Colonic mucosa (tissue), 4 donors: Measurements from ENCODE around the gene PTPRM. TPM values are rescaled to one million over a fixed set of nuclear protein-coding genes. Genes with fewer than 3 reads are reported as not detected.

Experiments used
- DNase-seq: peaks from one replicate; pipeline ENCODE4 v3.0.0-alpha.2; 2020
- H3K27ac ChIP-seq: fragments of 200-600 bp; one replicate; pipeline ENCODE4 v1.8.0; 2021
- H3K27me3 ChIP-seq: fragments of 200-600 bp; one replicate; pipeline ENCODE4 v1.8.0; 2021
- H3K36me3 ChIP-seq: fragments of 200-600 bp; one replicate; pipeline ENCODE4 v1.8.0; 2021
- H3K4me1 ChIP-seq: fragments of 200-600 bp; one replicate; pipeline ENCODE4 v1.8.0; 2021; ENCODE audit warnings: mild to moderate bottlenecking
- H3K4me3 ChIP-seq: fragments of 200-600 bp; one replicate; pipeline ENCODE4 v1.8.0; 2021
- H3K9ac ChIP-seq, 2 donors: one replicate each; pipeline ENCODE4 v1.7.0; 2013; ENCODE audit warnings: control low read depth in 2 of 2, low read depth in 2 of 2, low read length in 2 of 2
- H3K9me3 ChIP-seq: fragments of 200-600 bp; one replicate; pipeline ENCODE4 v1.8.0; 2021
- CTCF ChIP-seq: fragments of 200-600 bp; IDR thresholded peaks from one replicate; pipeline ENCODE4 v1.8.0; 2022; ENCODE audit warnings: antibody characterized with exemption, mild to moderate bottlenecking
- intact Hi-C: fragments of 100-400 bp; cut with DNase I; formaldehyde crosslinking; loops from one replicate; pipeline ENCODE4 v1.14.1; 2022
- total RNA-seq, 2 donors: library from RNA; stranded (reverse); fragmentation: NEBNext Ultra II Directional in 1 of 2; extraction: Animal tissue kit (Norgen Biotek cat#: 25700) in 1 of 2; gene quantifications; one replicate each; pipeline ENCODE4 v1.2.1, GENCODE V29; 2021
- donor health status: healthy.
- donor health status: DM: no; HTN: no; CAD: no.
- donor health status: DM: no; HTN: no; CAD: no.

The PTPRM gene
- total RNA-seq, 2 donors from 2014 or later, result 8.1 to 13.9 TPM

- Histone ChIP-seq H3K36me3 (no peaks in the 10 kb centered on the region), H3K27me3 (no peaks in the 10 kb centered on the region), H3K4me1 (no peaks in the 10 kb centered on the region), H3K9me3 (no peaks in the 10 kb centered on the region), H3K9ac (no peak overlapping the region), H3K27ac (no peak overlapping the region), H3K4me3 (no peak overlapping the region)
- TF ChIP-seq CTCF, result no peak
- intact Hi-C loops, result no loop called here
- no peak for DNase-seq
These were observed 205.4 kb downstream of the PTPRM start for GRCh38 chr18:7772510-7772888.

GRCh38 chr18:7772951-7773350, 205.8 kb downstream of the PTPRM start:
- no peaks in the 10 kb centered on the region for H3K4me1 ChIP-seq
- H3K27ac ChIP-seq, result no peak overlapping the region
- DNase-seq, result no peak
- H3K27me3 ChIP-seq, result no peaks in the 10 kb centered on the region
- no peaks in the 10 kb centered on the region for H3K36me3 ChIP-seq
- TF ChIP-seq CTCF, result no peak
- no peak overlapping the region for H3K4me3 ChIP-seq
- H3K9ac ChIP-seq, result no peak overlapping the region
- H3K9me3 ChIP-seq, result no peaks in the 10 kb centered on the region
- intact Hi-C loops, result no loop called here

DNA sequence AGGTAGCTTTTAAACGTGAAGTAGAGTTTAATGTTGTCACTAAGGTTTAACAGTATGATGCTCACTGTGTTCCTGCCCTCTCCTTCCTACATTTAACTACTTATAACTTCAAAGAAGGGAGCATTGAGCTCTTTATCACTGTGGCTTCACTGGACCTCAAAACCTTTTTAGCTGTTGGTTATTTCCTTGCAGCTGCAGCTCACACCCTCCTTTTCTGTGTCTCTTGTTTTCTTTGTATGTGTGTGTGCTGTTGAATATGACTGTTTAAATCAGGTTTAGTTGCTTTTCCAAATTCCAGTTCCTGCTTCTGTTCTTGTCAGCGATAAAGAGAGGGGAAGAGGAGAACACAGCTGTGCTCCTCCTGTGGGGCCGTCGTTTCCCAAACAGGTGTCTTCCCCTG, 208.0 kb downstream of the PTPRM start:
- no peak for TF ChIP-seq CTCF
- Histone ChIP-seq H3K27me3 (no peaks in the 10 kb centered on the region), H3K36me3 (no peaks in the 10 kb centered on the region), H3K9me3 (no peaks in the 10 kb centered on the region), H3K4me1 (no peaks in the 10 kb centered on the region), H3K4me3 (no peak overlapping the region), H3K27ac (no peak overlapping the region), H3K9ac (no peak overlapping the region)
- no peak for DNase-seq
- intact Hi-C loops, result no loop called here

GRCh38 chr18:7775843-7776242, 208.7 kb downstream of the PTPRM start:
- no peak for TF ChIP-seq CTCF
- no peaks in the 10 kb centered on the region for H3K27me3 ChIP-seq
- H3K4me1 ChIP-seq, result no peaks in the 10 kb centered on the region
- no peak for DNase-seq
- H3K4me3 ChIP-seq, result no peak overlapping the region
- H3K9me3 ChIP-seq, result no peaks in the 10 kb centered on the region
- H3K27ac ChIP-seq, result no peak overlapping the region
- no peaks in the 10 kb centered on the region for H3K36me3 ChIP-seq
- no peak overlapping the region for H3K9ac ChIP-seq
- intact Hi-C loops, result no loop called here

GRCh38 chr18:7778181-7778580, 211.1 kb downstream of the PTPRM start:
- Histone ChIP-seq H3K27me3 (no peaks in the 10 kb centered on the region), H3K36me3 (no peaks in the 10 kb centered on the region), H3K9ac (no peak overlapping the region), H3K9me3 (no peaks in the 10 kb centered on the region), H3K27ac (no peak overlapping the region), H3K4me3 (no peak overlapping the region), H3K4me1 (no peaks in the 10 kb centered on the region)
- intact Hi-C loops, result no loop called here
- no peak for DNase-seq
- TF ChIP-seq CTCF, result no peak

DNA sequence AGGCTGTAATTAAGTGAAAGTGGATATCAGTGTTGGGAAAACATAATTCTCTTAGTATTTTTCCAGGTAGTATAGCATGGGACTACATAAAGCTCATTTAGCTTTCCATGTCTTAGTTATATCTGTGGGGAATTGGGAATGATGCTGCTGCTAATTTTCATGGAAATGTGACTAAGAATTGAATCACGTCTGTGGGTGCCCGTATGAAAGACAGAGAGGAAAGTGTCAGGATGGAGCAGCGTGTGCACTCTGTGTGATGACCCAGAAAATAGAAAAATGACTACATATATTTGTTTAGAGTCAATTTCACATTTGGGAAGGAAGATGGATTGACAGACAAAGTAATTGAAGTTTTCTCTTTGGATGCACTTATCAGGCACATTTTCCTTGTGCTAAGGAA, 212.1 kb downstream of the PTPRM start:
- no peak for DNase-seq
- H3K36me3 ChIP-seq, result no peaks in the 10 kb centered on the region
- no peaks in the 10 kb centered on the region for H3K9me3 ChIP-seq
- intact Hi-C loops, result no loop called here
- H3K9ac ChIP-seq, result no peak overlapping the region
- H3K27ac ChIP-seq, result no peak overlapping the region
- TF ChIP-seq CTCF, result no peak
- H3K4me1 ChIP-seq, result no peaks in the 10 kb centered on the region
- no peaks in the 10 kb centered on the region for H3K27me3 ChIP-seq
- no peak overlapping the region for H3K4me3 ChIP-seq
